K562 (cell line): Measurements from ENCODE around the gene RNF113B. TPM values are rescaled to one million over a fixed set of nuclear protein-coding genes. Genes with fewer than 3 reads are reported as not detected.

Source experiments
- CTBP1 ChIP-seq: fragments of 450-650 bp; IDR thresholded peaks from 2 replicates; pipeline ENCODE4 v1.6.1; 2016; ENCODE audit warnings: borderline replicate concordance
- DPF2 ChIP-seq: fragments of 450-650 bp; IDR thresholded peaks from 2 replicates; pipeline ENCODE4 v1.6.1; 2016
- MEIS2 ChIP-seq: fragments of 450-650 bp; IDR thresholded peaks from 2 replicates; pipeline ENCODE4 v1.6.1; 2014; ENCODE audit warnings: mild to moderate bottlenecking; ENCODE audit not compliant: partially characterized antibody
- NR1H2 ChIP-seq: sonication (generic); formaldehyde crosslinking; IDR thresholded peaks from 2 replicates; pipeline ENCODE4 v1.4.0; 2020; ENCODE audit warnings: mild to moderate bottlenecking, missing genetic modification reagents
- POLR2B ChIP-seq: fragments of 450-650 bp; IDR thresholded peaks from 2 replicates; pipeline ENCODE4 v1.6.1; 2018; ENCODE audit warnings: low read depth; ENCODE audit not compliant: partially characterized antibody
- POU5F1 ChIP-seq: fragments of 150-350 bp; IDR thresholded peaks from 2 replicates; pipeline ENCODE4 v1.6.1; 2014; ENCODE audit warnings: borderline replicate concordance, low read length, low read depth, mild to moderate bottlenecking; ENCODE audit not compliant: partially characterized antibody
- RBM15 ChIP-seq: fragments of 200-400 bp; formaldehyde crosslinking; IDR thresholded peaks from 2 replicates; pipeline ENCODE4 v1.6.1; 2018; ENCODE audit warnings: mild to moderate bottlenecking, low read length, moderate library complexity; ENCODE audit not compliant: insufficient read depth
- SMC3 ChIP-seq: conservative IDR thresholded peaks from 2 replicates; pipeline ENCODE4 v1.6.1; 2011; ENCODE audit warnings: low read depth, low read length, improper control_type of control experiment; ENCODE audit not compliant: insufficient read depth
- TCF3 ChIP-seq: sonication (generic); formaldehyde crosslinking; IDR thresholded peaks from 2 replicates; pipeline ENCODE4 v1.4.0; 2020; ENCODE audit warnings: mild to moderate bottlenecking, missing genetic modification reagents
- ZNF140 ChIP-seq: fragments of 250-450 bp; sonication (Bioruptor Pico); IDR thresholded peaks from 2 replicates; pipeline ENCODE4 v1.8.0; 2021; ENCODE audit warnings: moderate library complexity, mild to moderate bottlenecking, inconsistent platforms
- ZNF717 ChIP-seq: fragments of 250-450 bp; sonication (Bioruptor Pico); IDR thresholded peaks from 2 replicates; pipeline ENCODE4 v1.5.0; 2021
- polyA plus RNA-seq, 8 experiments: library from polyadenylated mRNA; depleted of rRNA in 4 of 8; stranded (reverse) in 5 of 8; unstranded in 3 of 8; fragments of >200 nt; fragmentation: Nextera tagmentation in 2 of 8; fragmentation: Illumina TruSeq in 1 of 8; extraction: Ambion mirVana in 2 of 8; extraction: Trizol in 1 of 8; gene quantifications; 2 replicates each; pipeline versions ENCODE4 v1.2.1 to v1.2.3, GENCODE V29; 2011 to 2014; ENCODE audit warnings: inconsistent platforms in 1 of 8, missing spikeins in 1 of 8
- total RNA-seq, 7 experiments: library from RNA; depleted of rRNA in 6 of 7; stranded (reverse); fragments of >200 nt in 6 of 7; fragmentation: Illumina TruSeq in 2 of 7; extraction: Trizol in 2 of 7; gene quantifications; 2 replicates each; pipeline versions ENCODE4 v1.2.1 to v1.2.3, GENCODE V29; 2011 to 2021; ENCODE audit warnings: low replicate concordance in 1 of 7
- TF ChIP-seq, protein P1 (sequence below): fragments of 250-450 bp; sonication (Bioruptor Pico); IDR thresholded peaks from 2 replicates; pipeline ENCODE4 v1.4.0; 2020
- TF ChIP-seq, protein P2 (sequence below): fragments of 250-450 bp; sonication (Bioruptor Pico); IDR thresholded peaks from 2 replicates; pipeline ENCODE4 v1.9.0; 2021; ENCODE audit warnings: mild to moderate bottlenecking, inconsistent platforms

The RNF113B gene
- total and polyA plus RNA-seq, 9 of the 15 experiments (the other 6 are each of a cell fraction or from before 2014, with no cell fraction given): 0.09 TPM; not detected in 8

DNA sequence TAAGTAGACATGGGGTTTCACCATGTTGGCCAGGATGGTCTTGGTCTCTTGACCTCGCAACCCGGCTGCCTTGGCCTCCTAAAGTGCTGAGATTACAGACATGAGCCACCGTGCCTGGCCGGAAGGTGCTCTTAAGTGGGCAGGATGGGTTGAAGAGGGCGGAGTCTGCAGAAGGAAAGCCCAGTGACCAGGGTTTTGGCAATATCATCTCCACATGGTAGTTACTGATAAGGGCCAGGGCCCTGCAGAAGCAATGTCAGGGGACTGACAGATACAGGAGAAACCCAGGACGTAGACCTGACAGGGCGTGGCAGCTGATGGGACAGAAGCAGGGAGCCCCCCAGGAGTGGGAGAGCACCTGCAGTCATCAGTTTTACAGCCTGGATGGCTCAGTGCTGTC is 45.7 kb upstream of the RNF113B start (continued):
- TF ChIP-seq, protein P1, sequence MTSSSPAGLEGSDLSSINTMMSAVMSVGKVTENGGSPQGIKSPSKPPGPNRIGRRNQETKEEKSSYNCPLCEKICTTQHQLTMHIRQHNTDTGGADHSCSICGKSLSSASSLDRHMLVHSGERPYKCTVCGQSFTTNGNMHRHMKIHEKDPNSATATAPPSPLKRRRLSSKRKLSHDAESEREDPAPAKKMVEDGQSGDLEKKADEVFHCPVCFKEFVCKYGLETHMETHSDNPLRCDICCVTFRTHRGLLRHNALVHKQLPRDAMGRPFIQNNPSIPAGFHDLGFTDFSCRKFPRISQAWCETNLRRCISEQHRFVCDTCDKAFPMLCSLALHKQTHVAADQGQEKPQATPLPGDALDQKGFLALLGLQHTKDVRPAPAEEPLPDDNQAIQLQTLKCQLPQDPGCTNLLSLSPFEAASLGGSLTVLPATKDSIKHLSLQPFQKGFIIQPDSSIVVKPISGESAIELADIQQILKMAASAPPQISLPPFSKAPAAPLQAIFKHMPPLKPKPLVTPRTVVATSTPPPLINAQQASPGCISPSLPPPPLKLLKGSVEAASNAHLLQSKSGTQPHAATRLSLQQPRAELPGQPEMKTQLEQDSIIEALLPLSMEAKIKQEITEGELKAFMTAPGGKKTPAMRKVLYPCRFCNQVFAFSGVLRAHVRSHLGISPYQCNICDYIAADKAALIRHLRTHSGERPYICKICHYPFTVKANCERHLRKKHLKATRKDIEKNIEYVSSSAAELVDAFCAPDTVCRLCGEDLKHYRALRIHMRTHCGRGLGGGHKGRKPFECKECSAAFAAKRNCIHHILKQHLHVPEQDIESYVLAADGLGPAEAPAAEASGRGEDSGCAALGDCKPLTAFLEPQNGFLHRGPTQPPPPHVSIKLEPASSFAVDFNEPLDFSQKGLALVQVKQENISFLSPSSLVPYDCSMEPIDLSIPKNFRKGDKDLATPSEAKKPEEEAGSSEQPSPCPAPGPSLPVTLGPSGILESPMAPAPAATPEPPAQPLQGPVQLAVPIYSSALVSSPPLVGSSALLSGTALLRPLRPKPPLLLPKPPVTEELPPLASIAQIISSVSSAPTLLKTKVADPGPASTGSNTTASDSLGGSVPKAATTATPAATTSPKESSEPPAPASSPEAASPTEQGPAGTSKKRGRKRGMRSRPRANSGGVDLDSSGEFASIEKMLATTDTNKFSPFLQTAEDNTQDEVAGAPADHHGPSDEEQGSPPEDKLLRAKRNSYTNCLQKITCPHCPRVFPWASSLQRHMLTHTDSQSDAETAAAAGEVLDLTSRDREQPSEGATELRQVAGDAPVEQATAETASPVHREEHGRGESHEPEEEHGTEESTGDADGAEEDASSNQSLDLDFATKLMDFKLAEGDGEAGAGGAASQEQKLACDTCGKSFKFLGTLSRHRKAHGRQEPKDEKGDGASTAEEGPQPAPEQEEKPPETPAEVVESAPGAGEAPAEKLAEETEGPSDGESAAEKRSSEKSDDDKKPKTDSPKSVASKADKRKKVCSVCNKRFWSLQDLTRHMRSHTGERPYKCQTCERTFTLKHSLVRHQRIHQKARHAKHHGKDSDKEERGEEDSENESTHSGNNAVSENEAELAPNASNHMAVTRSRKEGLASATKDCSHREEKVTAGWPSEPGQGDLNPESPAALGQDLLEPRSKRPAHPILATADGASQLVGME (CRISPR knock-in tag): no peak
- TF ChIP-seq DPF2: peak; percentile 58
- TF ChIP-seq POLR2B: no peak
- TF ChIP-seq MEIS2: peak; percentile 22
- TF ChIP-seq RBM15: no peak
- no peak for TF ChIP-seq SMC3
- TF ChIP-seq ZNF140 (CRISPR knock-in tag): no peak
- no peak for TF ChIP-seq NR1H2 (CRISPR knock-in tag)
- TF ChIP-seq CTBP1: peak; percentile 66; the same call in 1 of the 2 replicates
- TF ChIP-seq POU5F1: no peak
- no peak for TF ChIP-seq ZNF717 (CRISPR knock-in tag)
- peak; percentile 78 for TF ChIP-seq TCF3 (CRISPR knock-in tag)
- TF ChIP-seq, protein P2, sequence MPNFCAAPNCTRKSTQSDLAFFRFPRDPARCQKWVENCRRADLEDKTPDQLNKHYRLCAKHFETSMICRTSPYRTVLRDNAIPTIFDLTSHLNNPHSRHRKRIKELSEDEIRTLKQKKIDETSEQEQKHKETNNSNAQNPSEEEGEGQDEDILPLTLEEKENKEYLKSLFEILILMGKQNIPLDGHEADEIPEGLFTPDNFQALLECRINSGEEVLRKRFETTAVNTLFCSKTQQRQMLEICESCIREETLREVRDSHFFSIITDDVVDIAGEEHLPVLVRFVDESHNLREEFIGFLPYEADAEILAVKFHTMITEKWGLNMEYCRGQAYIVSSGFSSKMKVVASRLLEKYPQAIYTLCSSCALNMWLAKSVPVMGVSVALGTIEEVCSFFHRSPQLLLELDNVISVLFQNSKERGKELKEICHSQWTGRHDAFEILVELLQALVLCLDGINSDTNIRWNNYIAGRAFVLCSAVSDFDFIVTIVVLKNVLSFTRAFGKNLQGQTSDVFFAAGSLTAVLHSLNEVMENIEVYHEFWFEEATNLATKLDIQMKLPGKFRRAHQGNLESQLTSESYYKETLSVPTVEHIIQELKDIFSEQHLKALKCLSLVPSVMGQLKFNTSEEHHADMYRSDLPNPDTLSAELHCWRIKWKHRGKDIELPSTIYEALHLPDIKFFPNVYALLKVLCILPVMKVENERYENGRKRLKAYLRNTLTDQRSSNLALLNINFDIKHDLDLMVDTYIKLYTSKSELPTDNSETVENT (CRISPR knock-in tag): no peak
- TF ChIP-seq, all 486 proteins: peak for 15
